GM18498 (cell line): ENCODE measurements around the gene GRAMD4.

Experiments used
- ATAC-seq: cut with Tn5 transposase; IDR thresholded peaks from one replicate; pipeline ENCODE4 v1.9.1; 2021; ENCODE audit warnings: mild to moderate bottlenecking, moderate library complexity; ENCODE audit not compliant: unreplicated experiment

Gene GRAMD4

GRCh38 chr22:46682011-46682731 is 62.0 kb downstream of the GRAMD4 start:
- no peak for ATAC-seq

GRCh38 chr22:46684706-46685105 is 64.5 kb downstream of the GRAMD4 start:
- no peak for ATAC-seq

GRCh38 chr22:46686221-46687047 is 66.2 kb downstream of the GRAMD4 start:
- no peak for ATAC-seq

GRCh38 chr22:46687048-46687444 is 66.9 kb downstream of the GRAMD4 start:
- ATAC-seq, result no peak

GRCh38 chr22:46687460-46687859 is 67.3 kb downstream of the GRAMD4 start:
- no peak for ATAC-seq

- no peak for ATAC-seq
These were observed 68.8 kb downstream of the GRAMD4 start for GRCh38 chr22:46688949-46689348.

GRCh38 chr22:46690146-46690545 is 70.0 kb downstream of the GRAMD4 start:
- no peak for ATAC-seq

- ATAC-seq, result no peak
These were observed 71.4 kb downstream of the GRAMD4 start for GRCh38 chr22:46691571-46691970.

GRCh38 chr22:46693634-46694415 is 73.6 kb downstream of the GRAMD4 start:
- no peak for ATAC-seq

GRCh38 chr22:46694416-46695170 is 74.4 kb downstream of the GRAMD4 start:
- no peak for ATAC-seq

GRCh38 chr22:46695346-46696228 is 75.4 kb downstream of the GRAMD4 start:
- no peak for ATAC-seq

GRCh38 chr22:46696229-46696518 is 76.0 kb downstream of the GRAMD4 start:
- ATAC-seq, result no peak

- ATAC-seq, result no peak
These were observed 76.4 kb downstream of the GRAMD4 start for GRCh38 chr22:46696614-46697013.

GRCh38 chr22:46697811-46698515 is 77.8 kb downstream of the GRAMD4 start:
- ATAC-seq, result no peak

- no peak for ATAC-seq
These were observed 78.9 kb downstream of the GRAMD4 start for GRCh38 chr22:46699091-46699490.

GRCh38 chr22:46701262-46701661 is 81.1 kb downstream of the GRAMD4 start:
- ATAC-seq, result no peak

GRCh38 chr22:46703171-46703995 is 83.2 kb downstream of the GRAMD4 start:
- ATAC-seq, result no peak

- ATAC-seq, result no peak
These were observed 83.8 kb downstream of the GRAMD4 start for GRCh38 chr22:46703996-46704370.

GRCh38 chr22:46706060-46706459 is 85.9 kb downstream of the GRAMD4 start:
- ATAC-seq, result no peak
